GM12878 (cell line): ENCODE data around the gene ARID5B. TPM values are rescaled to one million over a fixed set of nuclear protein-coding genes. Genes with fewer than 3 reads are reported as not detected.

Experiments
- ATAC-seq: fragments of 200-7000 bp; cut with Tn5 transposase; 3 replicates; pipeline ENCODE4 v1.9.1; 2020; ENCODE audit warnings: mild to moderate bottlenecking, moderate library complexity
- BruUV-seq: library from RNA; stranded (reverse); fragments of 400-500 nt; replicated peaks from 2 replicates; lab custom pipeline; 2021; lab: Mats Ljungman, UMichigan
- CTCF ChIA-PET: fragments of 300-600 bp; sonication (Branson Sonifier 250); formaldehyde crosslinking; extraction: SDS; loops from one replicate; lab custom pipeline; 2021; ENCODE audit warnings: inconsistent platforms; lab: Yijun Ruan, JAX
- POLR2A ChIA-PET: fragments of 350-600 bp; formaldehyde crosslinking; extraction: SDS; loops from one replicate; lab custom pipeline; 2021; ENCODE audit warnings: inconsistent platforms; lab: Charles Lee
- RAD21 ChIA-PET: fragments of 300-600 bp; sonication (Branson Sonifier 250); formaldehyde crosslinking; loops from one replicate; lab custom pipeline; 2023; ENCODE audit warnings: antibody characterized with exemption; ENCODE audit not compliant: unreplicated experiment; lab: Charles Lee
- SMC1A ChIA-PET: fragments of 300-600 bp; sonication (Branson Sonifier 250); formaldehyde crosslinking; loops from one replicate; lab custom pipeline; 2023; ENCODE audit not compliant: unreplicated experiment, uncharacterized antibody; lab: Charles Lee
- DNase-seq: peaks from one replicate; pipeline ENCODE4 v3.0.0-alpha.2; 2011; ENCODE audit warnings: low read depth, low spot score
- FAIRE-seq: peaks from 3 replicates; lab custom pipeline; 2011; peaks lifted over from hg19 to GRCh38; lab: Jason Lieb, UNC
- H2AFZ ChIP-seq: 2 replicates; pipeline ENCODE4 v1.6.0; 2011; ENCODE audit warnings: low read depth, low read length, control low read depth; ENCODE audit not compliant: control insufficient read depth
- H3K27ac ChIP-seq: 2 replicates; pipeline ENCODE4 v1.5.1; 2011; ENCODE audit warnings: control low read depth; ENCODE audit not compliant: control insufficient read depth, insufficient read depth
- H3K27me3 ChIP-seq, 2 experiments: replicated peaks in 1 of 2; 2 replicates each; pipeline versions ENCODE4 v1.6.0 to v1.6.1; 2011; ENCODE audit warnings: low read length in 1 of 2; ENCODE audit not compliant: control insufficient read depth in 2 of 2, insufficient read depth in 2 of 2
- H3K36me3 ChIP-seq, 2 experiments: 2 replicates each; pipeline ENCODE4 v1.5.1; 2011; ENCODE audit warnings: low read length in 1 of 2; ENCODE audit not compliant: control insufficient read depth in 2 of 2, insufficient read depth in 2 of 2
- H3K4me1 ChIP-seq: 2 replicates; pipeline ENCODE4 v1.6.1; 2011; ENCODE audit warnings: mild to moderate bottlenecking, low read length, moderate library complexity, mixed read lengths; ENCODE audit not compliant: control insufficient read depth, insufficient read depth
- H3K4me2 ChIP-seq: 2 replicates; pipeline ENCODE4 v1.6.0; 2011; ENCODE audit warnings: control low read depth; ENCODE audit not compliant: control insufficient read depth, insufficient read depth
- H3K4me3 ChIP-seq: fragments of 200-600 bp; sonication (generic); 2 replicates; pipeline ENCODE4 v1.5.1; 2016
- H3K79me2 ChIP-seq: 2 replicates; pipeline ENCODE4 v1.6.0; 2011; ENCODE audit warnings: low read length; ENCODE audit not compliant: control insufficient read depth, insufficient read depth
- H3K9ac ChIP-seq: 2 replicates; pipeline ENCODE4 v1.8.0; 2011; ENCODE audit warnings: low read length, control low read depth, mixed read lengths; ENCODE audit not compliant: control insufficient read depth, insufficient read depth
- H3K9me3 ChIP-seq: replicated peaks from 3 replicates; pipeline ENCODE4 v1.5.1; 2011; ENCODE audit warnings: mild to moderate bottlenecking, low read length; ENCODE audit not compliant: control insufficient read depth, insufficient read depth
- H4K20me1 ChIP-seq: 2 replicates; pipeline ENCODE4 v1.6.0; 2011; ENCODE audit not compliant: control insufficient read depth, insufficient read depth
- ATF7 ChIP-seq: fragments of 450-650 bp; IDR thresholded peaks from 2 replicates; pipeline ENCODE4 v1.6.1; 2016; ENCODE audit warnings: low read depth, mild to moderate bottlenecking
- BCL11A ChIP-seq: IDR thresholded peaks from 2 replicates; pipeline ENCODE4 v1.6.1; 2011; ENCODE audit warnings: low read depth, low read length
- BCL3 ChIP-seq: IDR thresholded peaks from 2 replicates; pipeline ENCODE4 v1.6.1; 2011; ENCODE audit warnings: borderline replicate concordance, low read depth, mild to moderate bottlenecking, moderate library complexity, low read length; ENCODE audit not compliant: insufficient read depth, poor library complexity, severe bottlenecking
- CEBPB ChIP-seq, 2 experiments: fragments of 150-350 bp in 1 of 2; IDR thresholded peaks; 2 replicates each; pipeline ENCODE4 v1.6.1; 2012 to 2014; ENCODE audit warnings: low read depth in 2 of 2, low read length in 2 of 2, borderline replicate concordance in 1 of 2, inconsistent platforms in 1 of 2
- CHD4 ChIP-seq: fragments of 200-600 bp; sonication (generic); IDR thresholded peaks from 2 replicates; pipeline ENCODE4 v1.6.1; 2016; ENCODE audit warnings: mild to moderate bottlenecking
- CREM ChIP-seq: IDR thresholded peaks from 2 replicates; pipeline ENCODE4 v1.6.1; 2014; ENCODE audit warnings: antibody characterized with exemption, low read depth
- CTCF ChIP-seq, 3 experiments: IDR thresholded peaks in 2 of 3; conservative IDR thresholded peaks in 1 of 3; 2 replicates each; pipeline ENCODE4 v1.5.1; 2011; ENCODE audit warnings: low read depth in 3 of 3, low read length in 3 of 3, mild to moderate bottlenecking in 3 of 3, control low read depth in 2 of 3, moderate library complexity in 2 of 3, inconsistent platforms in 1 of 3, mixed read lengths in 1 of 3; ENCODE audit not compliant: control insufficient read depth in 2 of 3, insufficient read depth in 1 of 3; ENCODE audit errors: extremely low read depth in 1 of 3
- DPF2 ChIP-seq: fragments of 450-650 bp; IDR thresholded peaks from 2 replicates; pipeline ENCODE4 v1.6.1; 2017; ENCODE audit warnings: mild to moderate bottlenecking
- GABPA ChIP-seq: IDR thresholded peaks from 2 replicates; pipeline ENCODE4 v1.6.1; 2014; ENCODE audit warnings: antibody characterized with exemption, low read depth, mild to moderate bottlenecking, inconsistent platforms
- IRF3 ChIP-seq: fragments of 450-650 bp; IDR thresholded peaks from 2 replicates; pipeline ENCODE4 v1.6.1; 2014; ENCODE audit warnings: mild to moderate bottlenecking
- LARP7 ChIP-seq: fragments of 450-650 bp; IDR thresholded peaks from 2 replicates; pipeline ENCODE4 v1.6.1; 2017; ENCODE audit warnings: mild to moderate bottlenecking
- MTA2 ChIP-seq: fragments of 450-650 bp; IDR thresholded peaks from 2 replicates; pipeline ENCODE4 v1.6.1; 2016; ENCODE audit warnings: low read depth, mild to moderate bottlenecking, moderate library complexity
- POLR2AphosphoS2 ChIP-seq: IDR thresholded peaks from 2 replicates; pipeline ENCODE4 v1.6.1; 2011; ENCODE audit warnings: low read depth, mild to moderate bottlenecking, low read length, improper control_type of control experiment, moderate library complexity
- ZNF622 ChIP-seq: fragments of 450-650 bp; IDR thresholded peaks from 2 replicates; pipeline ENCODE4 v1.6.1; 2017; ENCODE audit warnings: mild to moderate bottlenecking, inconsistent platforms
- WGBS: methylation state at CpG from one replicate; pipeline ENCODE4 v1.1.6; 2016; ENCODE audit warnings: low lambda C conversion rate; ENCODE audit not compliant: insufficient replicate concordance, insufficient coverage; ENCODE audit errors: missing lambda C conversion rate; 5-methylcytosine and 5-hydroxymethylcytosine counted together
- in situ Hi-C: fragments of 300-500 bp; cut with MboI; formaldehyde crosslinking; loops from 9 replicates; pipeline ENCODE4 v1.14.3; 2018; ENCODE audit warnings: mixed read lengths
- intact Hi-C: fragments of 100-400 bp; cut with micrococcal nuclease; formaldehyde crosslinking; loops from one replicate; pipeline ENCODE4 v1.14.2; 2022; ENCODE audit not compliant: unreplicated experiment
- polyA plus RNA-seq, 11 experiments: library from polyadenylated mRNA; depleted of rRNA in 4 of 11; unstranded in 6 of 11; stranded (reverse) in 5 of 11; fragments of >200 nt; fragmentation: Nextera tagmentation in 4 of 11; fragmentation: Illumina TruSeq in 1 of 11; extraction: Ambion mirVana in 4 of 11; extraction: Trizol in 1 of 11; gene quantifications; 1 replicate in 1 of 11; 2 replicates in 10 of 11; pipeline versions ENCODE4 v1.2.1 to v1.2.3, GENCODE V29; 2011 to 2016; ENCODE audit warnings: inconsistent platforms in 2 of 11, missing spikeins in 2 of 11, low read depth in 1 of 11
- total RNA-seq, 4 experiments: library from RNA; depleted of rRNA in 3 of 4; stranded (reverse); fragments of >200 nt in 3 of 4; fragmentation: Illumina TruSeq in 1 of 4; extraction: Trizol in 1 of 4; gene quantifications; 2 replicates each; pipeline versions ENCODE4 v1.2.1 to v1.2.3, GENCODE V29; 2013 to 2021

Gene ARID5B
- total and polyA plus RNA-seq, 10 of the 15 experiments (the other 5 are each of a cell fraction or from before 2014, with no cell fraction given), result 2.7 to 8.5 (median 6.1) TPM

DNA sequence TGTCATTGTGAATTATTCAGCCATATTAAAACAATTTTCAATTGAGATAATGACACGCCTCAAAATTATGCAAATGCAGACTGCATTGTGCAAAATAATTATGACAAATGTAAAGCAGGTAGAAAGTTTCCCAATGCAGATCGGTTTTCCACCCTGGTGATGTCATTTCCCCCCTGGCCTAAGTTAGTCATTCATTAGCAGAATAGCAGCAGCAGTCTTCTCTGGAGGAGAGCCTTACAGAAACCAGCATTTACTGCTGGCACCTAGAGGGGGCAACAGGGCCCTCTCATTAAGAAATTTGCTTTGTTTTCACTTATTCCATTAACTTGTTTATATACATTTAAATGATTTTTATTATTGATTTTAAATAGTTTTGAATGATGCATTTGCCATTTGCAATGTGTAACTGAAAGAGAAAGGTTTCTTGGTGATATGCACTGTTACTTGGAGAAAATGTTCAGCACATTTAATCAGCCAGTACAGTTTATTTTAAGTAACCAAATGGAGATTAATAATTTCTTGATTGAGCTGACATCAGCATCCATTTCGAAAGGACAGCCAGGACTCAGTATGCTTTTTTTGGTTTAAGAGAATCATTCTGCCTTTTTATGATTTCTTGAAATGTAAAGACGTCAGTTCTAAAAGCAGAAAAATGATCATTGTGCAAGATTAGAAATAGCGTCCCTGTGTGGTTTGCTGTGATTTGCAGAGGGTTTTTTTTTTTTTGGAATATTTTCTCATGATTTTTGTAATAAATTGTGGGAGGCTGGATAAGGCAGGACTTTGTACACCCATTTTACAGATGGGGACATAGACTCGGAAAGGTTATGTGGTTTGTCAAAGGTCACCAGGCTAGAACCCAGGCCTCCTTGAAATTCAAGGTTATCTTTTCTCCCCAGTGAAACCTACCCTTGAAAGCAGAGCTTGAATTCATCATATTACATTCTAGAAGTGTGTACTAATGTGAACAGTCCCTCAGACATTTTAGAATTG is 3.5 kb downstream of the ARID5B start:
- POLR2A ChIA-PET, result no interaction called here
- RAD21 ChIA-PET, result interaction anchor here (0.6 to 7.0 kb wide), 8 partner anchors 8 to 338 kb away, joined by 3 to 68 read pairs (median 4); no protein-coding TSS in a partner anchor
- ATAC-seq (peak; percentile 44), FAIRE-seq (peak; percentile 56), DNase-seq (peak; percentile 75)
- SMC1A ChIA-PET, result interaction anchor here (0.7 to 5.4 kb wide), 14 partner anchors 11 to 339 kb away, joined by 3 to 31 read pairs (median 4); no protein-coding TSS in a partner anchor
- H3K4me2 ChIP-seq, result peak overlapping the region; percentile 94
- 2% methylated on average over 6 of the region's 6 CpGs for WGBS
- H3K27ac ChIP-seq, result peak overlapping the region; percentile 10
- H3K79me2 ChIP-seq, result peaks cover 81% of the 10 kb centered on the region
- no peaks in the 10 kb centered on the region for H3K27me3 ChIP-seq
- CTCF ChIA-PET, result interaction anchor here (0.7 to 1.8 kb wide), 9 partner anchors 8 to 340 kb away, joined by 3 to 10 read pairs (median 4); no protein-coding TSS in a partner anchor
- BruUV-seq, result TSS peak; percentile 35
- 0 out of 4 replicates have a peak, but pooled peaks cover 0 to 6% of the 10 kb centered on the region in 2 experiments for H3K36me3 ChIP-seq
- intact Hi-C loops (loop anchor here (1.0 kb wide), 2 partner anchors 38 to 59 kb away; no protein-coding TSS in a partner anchor), in situ Hi-C loops (loop anchor here (5.0 kb wide), 2 partner anchors 37 to 142 kb away; no protein-coding TSS in a partner anchor)
- peaks cover 9% of the 10 kb centered on the region; the same call in 1 of the 2 replicates for H3K4me1 ChIP-seq
- H3K9me3 ChIP-seq, result no peaks in the 10 kb centered on the region; the same call in 1 of the 3 replicates
- peak overlapping the region; percentile 32; the same call in 1 of the 2 replicates for H3K9ac ChIP-seq
- no peak overlapping the region for H2AFZ ChIP-seq
- peak overlapping the region; percentile 85 for H3K4me3 ChIP-seq
- H4K20me1 ChIP-seq, result no peaks in the 10 kb centered on the region
- TF ChIP-seq GABPA (peak; percentile 28; the same call in 1 of the 2 replicates), BCL11A (peak; percentile 8; the same call in 1 of the 2 replicates), IRF3 (no peak), LARP7 (no peak), ZNF622 (no peak), DPF2 (no peak), MTA2 (peak; percentile 53; the same call in 1 of the 2 replicates), CEBPB (IDR thresholded peaks at IDR 0.05; ENCODE audit: borderline replicate concordance in 1 of 2, low read depth in 2 of 2, low read length in 2 of 2) (0 out of 4 replicates have a peak, but pooled peaks of 1 of the 2 experiments have one; percentile 59), POLR2AphosphoS2 (peak; percentile 65; the same call in 1 of the 2 replicates), CREM (0 out of 2 replicates have a peak, but pooled peaks have one; percentile 26), CHD4 (no peak), CTCF (IDR thresholded peaks at IDR 0.05 in 2 of 3, conservative IDR thresholded peaks at IDR 0.05 in 1 of 3; ENCODE audit: control insufficient read depth in 2 of 3, extremely low read depth in 1 of 3, insufficient read depth in 1 of 3, low read depth in 3 of 3, low read length in 3 of 3) (peak; percentile 29 to 39 (median 33); a peak in 3 of 6 replicates), BCL3 (no peak), ATF7 (peak; percentile 97)
